H1 (cell line): ENCODE measurements around the gene KCNMA1. TPM values are rescaled to one million over a fixed set of nuclear protein-coding genes. Genes with fewer than 3 reads are reported as not detected.

Experiments
- BRCA1 ChIP-seq: IDR thresholded peaks from 2 replicates; pipeline ENCODE4 v1.6.1; 2012; ENCODE audit warnings: low read depth, low read length, improper control_type of control experiment
- POU5F1 ChIP-seq: IDR thresholded peaks from 2 replicates; pipeline ENCODE4 v1.6.1; 2011; ENCODE audit warnings: low read depth, mild to moderate bottlenecking, low read length, moderate library complexity
- SIRT6 ChIP-seq: IDR thresholded peaks from one replicate; pipeline ENCODE4 v1.7.1; 2012; ENCODE audit warnings: low read length, inconsistent platforms
- polyA plus RNA-seq, 7 experiments: library from polyadenylated mRNA; depleted of rRNA in 3 of 7; stranded (reverse) in 5 of 7; unstranded in 2 of 7; fragments of >200 nt in 5 of 7; fragments of 200-250 nt in 2 of 7; gene quantifications; 1 replicate in 5 of 7; 2 replicates in 1 of 7; 4 replicates in 1 of 7; pipeline versions ENCODE4 v1.2.1 to v1.2.3, GENCODE V29; 2011 to 2013; ENCODE audit warnings: missing spikeins in 2 of 7, mixed read lengths in 2 of 7
- total RNA-seq: library from RNA; stranded (reverse); fragmentation: NEBNext Ultra II Directional; extraction: Animal tissue kit (Norgen Biotek cat#: 25700); gene quantifications from 2 replicates; pipeline ENCODE4 v1.2.1, GENCODE V29; 2021

Gene KCNMA1
- total and polyA plus RNA-seq, 2 of the 8 experiments (the other 6 are each of a cell fraction or from before 2014, with no cell fraction given): 10.2 to 11.1 TPM

DNA sequence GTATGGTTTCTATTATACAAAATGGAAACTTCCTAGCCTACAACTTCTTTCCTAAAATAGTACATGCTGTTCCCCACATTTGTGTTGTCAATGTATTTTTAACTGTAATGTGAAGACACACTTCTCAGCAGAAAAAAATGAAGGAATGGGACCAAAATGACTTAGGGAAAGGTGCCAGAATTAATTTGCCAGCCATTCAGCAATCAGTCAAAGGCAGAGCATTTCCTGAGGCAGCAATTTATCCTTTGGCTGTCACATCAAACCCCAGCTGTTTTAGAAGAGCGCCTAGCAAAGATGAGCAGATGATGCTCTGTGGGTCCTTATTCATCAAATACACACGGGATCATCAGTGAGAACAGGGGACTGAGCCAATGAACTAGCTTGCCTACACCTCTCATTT, 592.5 kb downstream of the KCNMA1 start (continued):
- TF ChIP-seq POU5F1 (no peak), BRCA1 (no peak), SIRT6 (no peak)
